GDM1 (cell line): ENCODE measurements around the gene F10.

ENCODE experiments used
- DNase-seq: peaks from one replicate; lab custom pipeline; 2025; lab: John Stamatoyannopoulos, UW

The F10 gene

DNA sequence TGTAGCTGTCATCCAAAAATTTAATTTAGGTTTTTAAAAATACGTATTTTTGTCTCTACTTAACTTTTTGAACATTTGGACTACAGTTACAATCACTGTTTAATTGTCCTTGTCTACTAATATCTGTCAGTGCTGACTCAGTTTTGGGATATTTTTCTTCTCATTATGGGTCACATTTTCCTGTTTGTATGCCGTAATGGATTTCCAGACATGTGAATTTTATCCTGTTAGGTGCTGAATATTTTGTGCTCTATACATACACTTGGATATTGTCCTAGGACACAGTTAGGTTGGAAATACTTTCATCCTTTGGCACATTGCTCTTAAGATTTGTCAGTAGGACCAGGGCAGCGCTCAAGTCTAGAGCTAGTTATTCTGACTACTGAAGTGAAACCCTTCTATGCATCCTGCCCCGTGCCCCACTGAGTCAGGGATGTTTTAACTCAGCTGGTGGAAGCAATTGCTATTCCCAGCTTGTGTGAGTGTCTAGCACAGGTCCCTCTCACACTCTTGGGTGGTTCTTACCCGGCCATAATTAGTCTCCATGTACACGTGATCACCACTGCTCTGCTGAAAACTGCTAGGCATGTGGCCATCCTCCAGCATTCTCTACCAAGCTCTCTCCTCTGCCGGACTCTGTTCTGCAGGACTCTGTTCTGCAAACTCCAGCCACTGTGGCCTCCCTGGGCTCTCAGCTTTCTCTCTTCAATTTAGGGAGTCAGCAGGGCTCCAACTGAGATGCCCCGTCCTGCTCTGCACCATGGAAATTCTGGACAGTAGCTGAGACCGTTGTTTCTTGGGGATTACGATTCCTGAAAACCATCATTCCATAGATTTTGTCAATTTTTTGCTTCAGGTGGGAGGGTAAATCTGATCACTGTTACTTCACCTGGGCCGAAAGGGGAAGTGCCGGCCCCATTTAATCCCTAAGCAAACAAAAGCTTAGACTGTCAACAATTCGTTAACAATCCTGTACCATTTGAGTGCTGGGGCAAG, 47.0 kb downstream of the F10 start:
- no peak for DNase-seq

DNA sequence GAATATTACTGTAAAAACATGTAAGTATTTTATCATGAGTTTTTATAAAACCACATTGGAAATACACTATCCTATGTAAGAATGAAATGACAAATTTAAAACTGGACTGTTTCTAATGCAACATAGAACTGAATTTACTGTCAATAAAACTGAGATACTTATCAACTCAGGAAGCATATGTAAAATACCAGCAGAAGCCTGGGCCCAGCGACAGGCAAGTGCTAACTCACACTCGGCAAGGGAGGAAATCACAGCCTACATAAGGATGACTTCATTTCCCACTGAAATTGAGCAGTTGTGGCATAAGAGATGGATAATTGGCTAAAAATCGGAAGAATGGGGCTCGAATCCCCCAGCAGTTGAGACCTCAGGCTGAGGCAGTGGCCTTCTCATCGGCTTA, 47.9 kb downstream of the F10 start:
- no peak for DNase-seq

DNA sequence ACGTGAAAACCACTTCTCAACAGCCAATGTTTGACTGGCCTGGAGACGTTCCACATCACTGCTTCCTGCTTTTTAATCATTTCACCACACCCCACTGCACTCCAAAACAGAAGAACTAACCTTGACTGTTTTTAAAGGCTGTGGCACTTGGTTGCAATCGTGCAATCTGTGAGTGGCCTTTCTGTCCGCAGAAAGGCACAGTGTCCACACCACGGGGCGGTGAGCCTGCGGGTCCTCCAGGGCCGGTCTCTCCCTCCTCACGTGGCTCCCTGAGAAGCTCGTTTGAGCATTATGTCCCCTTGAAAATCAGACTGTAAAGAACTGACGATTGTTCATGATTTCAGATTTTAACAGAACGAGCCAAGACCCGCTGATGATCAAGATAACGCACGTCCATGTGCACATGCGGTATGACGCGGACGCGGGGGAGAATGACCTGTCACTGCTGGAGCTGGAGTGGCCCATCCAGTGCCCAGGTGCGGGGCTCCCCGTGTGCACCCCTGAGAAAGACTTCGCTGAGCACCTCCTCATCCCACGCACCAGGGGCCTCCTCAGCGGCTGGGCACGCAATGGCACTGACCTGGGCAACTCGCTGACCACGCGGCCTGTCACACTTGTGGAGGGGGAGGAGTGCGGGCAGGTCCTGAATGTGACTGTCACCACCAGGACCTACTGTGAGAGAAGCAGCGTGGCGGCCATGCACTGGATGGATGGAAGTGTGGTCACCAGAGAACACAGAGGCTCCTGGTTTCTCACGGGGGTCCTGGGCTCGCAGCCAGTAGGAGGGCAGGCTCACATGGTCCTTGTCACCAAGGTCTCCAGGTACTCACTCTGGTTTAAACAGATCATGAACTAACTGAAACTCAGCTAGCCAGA, 48.9 kb downstream of the F10 start:
- DNase-seq = no peak

DNA sequence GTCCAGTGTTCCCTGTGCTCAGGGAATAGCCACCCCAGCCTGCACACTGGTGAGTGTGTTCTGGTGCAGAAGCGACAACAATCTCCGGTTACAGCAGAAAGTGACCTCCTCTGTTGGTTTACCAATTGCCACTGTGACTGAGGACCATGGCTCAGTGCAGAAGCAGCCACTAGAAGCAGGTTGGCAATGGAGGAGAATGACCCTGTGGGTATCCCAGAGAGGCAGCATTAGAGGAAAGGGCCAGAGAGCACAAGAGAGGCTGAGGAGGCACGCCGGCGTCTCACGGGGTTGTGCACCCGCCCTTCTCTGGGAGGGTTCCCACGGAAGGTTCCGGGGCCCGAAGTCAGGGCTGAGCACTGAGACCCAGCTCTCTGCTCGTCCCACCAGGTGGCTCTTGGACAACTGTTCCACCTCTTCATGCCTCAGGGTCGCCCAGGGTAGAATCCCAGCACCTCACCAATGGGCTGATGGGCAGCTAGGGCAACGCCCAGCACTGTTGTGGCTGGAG, 49.9 kb downstream of the F10 start:
- no peak for DNase-seq

DNA sequence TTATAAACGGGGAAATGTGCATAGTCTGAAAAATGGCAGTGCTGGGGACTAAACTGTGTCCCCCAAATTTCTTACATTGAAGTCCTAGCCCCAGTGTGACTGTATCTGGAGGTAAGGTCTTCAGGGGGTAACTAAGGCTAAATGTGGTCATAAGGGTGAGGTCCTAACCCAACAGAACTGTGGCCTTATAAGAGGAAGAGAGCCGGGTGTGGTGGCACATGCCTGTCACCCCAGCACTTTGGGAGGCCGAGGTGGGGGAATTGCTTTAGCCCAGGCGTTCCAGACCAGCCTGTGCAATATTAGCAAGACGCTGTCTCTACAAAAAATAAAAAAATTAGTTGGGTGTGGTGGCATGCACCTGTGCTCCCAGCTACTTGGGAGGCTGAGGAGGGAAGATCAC, 53.7 kb downstream of the F10 start:
- no peak for DNase-seq

DNA sequence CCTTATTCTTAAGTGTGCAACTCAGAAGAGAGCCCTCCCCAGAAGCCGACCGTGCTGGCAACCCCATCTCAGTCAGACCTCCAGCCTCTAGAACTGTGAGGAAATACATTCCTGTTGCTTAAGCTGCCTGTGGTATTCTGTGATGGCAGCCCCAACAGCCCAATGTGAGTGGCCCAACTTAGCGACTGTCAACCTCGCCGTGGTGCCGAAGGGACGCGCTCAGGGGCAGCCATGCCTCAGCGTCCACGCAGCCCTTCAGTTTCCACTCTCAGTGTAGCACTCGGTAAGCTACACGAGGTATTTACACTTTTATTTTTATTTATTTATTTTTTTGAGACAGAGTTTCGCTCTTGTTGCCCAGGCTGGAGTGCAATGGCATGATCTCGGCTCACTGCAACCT, 54.2 kb downstream of the F10 start:
- DNase-seq = no peak

DNA sequence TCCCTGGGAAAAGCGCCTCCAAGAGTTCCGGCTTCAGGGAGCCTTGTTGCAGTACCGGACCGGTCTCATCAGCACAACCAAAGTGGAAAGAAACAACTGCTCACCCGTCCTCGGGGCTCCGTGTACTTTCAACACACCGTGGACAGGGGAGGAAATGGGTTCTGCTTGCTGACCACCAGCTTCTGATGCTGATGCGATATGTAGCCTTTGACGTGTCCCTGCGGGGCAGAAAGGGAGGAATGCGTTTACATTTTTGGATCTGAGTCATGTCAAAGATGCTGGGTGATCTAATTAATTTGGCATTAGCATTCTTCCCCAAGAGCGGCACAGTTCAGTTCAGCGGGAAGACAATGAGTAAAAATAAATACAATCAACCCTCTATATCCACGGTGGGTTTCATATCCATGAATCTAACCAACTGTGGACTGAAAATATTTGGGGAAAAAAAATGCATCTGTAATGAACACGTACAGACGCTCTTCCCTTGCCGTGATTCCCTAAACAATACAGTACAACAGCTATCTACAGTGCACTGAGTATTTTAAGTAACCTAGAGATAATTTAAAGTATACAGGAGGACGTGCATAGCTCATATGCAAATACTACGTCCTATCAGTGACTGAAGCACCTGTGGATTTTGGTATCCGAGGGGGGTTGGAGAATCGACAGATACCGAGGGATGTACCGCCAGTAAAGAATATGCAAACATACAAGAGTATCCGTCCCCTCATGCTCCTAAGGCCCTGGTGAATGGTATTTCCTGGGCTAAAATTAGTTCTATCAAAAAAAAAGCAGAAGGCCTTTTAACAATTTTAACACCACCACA, 55.7 kb downstream of the F10 start:
- no peak for DNase-seq

DNA sequence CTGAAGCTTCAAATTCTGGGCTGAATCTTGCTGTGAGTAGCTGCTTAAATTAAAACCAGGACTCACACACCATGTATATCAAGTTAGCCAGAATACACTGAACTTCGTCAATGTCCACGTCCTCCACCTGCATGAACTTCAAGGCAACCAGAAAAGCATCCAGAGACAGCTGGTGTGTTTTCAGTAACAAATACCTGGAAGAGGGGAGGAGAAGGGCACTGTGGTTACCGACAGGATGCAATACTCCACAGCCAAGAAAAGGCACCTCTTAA, 56.2 kb downstream of the F10 start:
- no peak for DNase-seq

DNA sequence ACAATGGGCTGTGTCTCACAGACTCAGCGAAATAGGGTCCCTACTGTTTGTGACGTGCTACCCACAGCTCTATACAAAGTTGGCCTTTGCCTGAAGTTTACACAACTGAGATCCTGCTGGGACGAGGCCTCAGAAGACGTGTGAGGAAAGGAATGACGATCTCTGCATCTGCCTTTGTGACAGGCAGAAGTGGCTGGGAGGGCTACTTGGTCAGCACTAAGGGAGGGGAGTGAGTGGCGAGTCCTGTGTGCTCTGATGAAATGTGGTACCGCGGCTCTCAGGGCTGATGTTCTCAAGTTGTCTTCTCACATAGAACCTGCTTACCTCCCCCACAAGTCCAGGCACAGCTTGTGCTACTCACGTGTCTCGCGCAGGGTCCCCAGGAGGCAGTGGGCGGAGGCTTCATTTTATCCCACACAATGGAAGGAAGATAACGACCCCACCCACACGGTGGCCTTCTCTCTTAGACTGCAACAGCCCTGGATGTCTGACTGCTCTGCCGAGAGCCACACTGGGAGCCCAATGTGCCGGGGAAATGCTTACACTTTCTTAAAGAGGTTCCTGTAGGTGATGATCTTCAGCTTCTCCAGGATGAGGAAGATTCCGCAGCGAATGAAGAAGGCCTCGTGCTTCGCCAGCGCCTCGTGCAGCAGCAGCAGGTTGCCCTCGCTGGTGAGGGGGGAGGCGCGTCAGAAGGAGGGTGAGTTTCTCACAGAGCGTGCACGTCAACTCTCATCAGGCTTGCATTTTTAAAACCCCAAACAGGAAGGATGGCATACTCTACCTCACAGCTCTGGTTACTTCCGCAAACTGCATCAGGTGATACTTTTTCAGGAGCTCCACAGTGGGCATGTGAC, 57.0 kb downstream of the F10 start:
- no peak for DNase-seq

DNA sequence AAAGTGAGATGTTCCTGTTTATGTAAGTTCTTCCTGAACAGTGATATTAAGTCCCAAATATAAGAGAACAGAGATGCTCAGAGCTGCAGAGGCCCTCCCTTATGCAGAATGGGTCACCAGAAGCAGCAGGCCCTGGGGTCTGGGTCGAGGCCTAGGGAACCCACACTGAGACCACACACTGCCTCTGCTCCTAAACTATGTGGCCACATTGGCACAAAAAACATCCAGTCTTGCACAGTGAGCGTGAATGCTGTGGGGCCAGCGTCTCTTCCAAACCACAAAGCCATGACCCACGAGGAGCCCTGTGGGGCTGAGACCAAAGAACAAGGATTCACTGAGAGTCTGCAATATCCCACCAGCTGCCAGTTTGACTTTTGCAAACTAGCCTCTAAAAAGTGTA, 59.4 kb downstream of the F10 start:
- DNase-seq = no peak

DNA sequence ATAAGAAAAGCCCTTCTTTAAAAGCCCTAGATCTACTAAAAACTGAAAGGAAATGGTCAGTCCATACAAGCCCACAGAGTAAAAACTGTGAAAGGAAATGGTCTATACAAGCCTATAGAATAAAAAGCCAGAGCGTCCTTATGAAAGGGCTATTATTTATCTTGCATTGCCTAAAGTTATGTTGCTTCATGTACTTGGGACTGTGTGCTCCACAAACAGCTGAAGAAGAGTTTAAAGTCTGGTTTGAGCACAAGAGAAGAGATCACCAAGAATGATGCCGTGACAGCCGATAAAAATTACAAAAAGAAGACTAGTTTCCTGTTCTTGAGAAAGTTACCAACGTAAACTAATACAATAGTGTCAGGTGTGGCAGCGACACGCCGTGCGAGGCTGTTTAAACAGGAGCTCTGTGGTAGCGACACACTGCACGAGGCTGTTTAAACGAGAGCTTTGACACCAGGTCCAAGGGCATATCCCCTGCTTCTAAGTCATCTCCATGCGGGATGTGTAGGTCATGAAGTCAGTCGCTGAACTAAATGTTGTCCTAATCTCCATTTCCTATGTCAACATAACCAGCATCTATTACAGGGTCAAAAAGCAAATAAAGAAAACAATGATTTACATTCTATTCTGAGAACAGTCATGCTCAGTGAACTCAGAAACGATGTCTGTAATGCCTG, 61.0 kb downstream of the F10 start:
- no peak for DNase-seq

DNA sequence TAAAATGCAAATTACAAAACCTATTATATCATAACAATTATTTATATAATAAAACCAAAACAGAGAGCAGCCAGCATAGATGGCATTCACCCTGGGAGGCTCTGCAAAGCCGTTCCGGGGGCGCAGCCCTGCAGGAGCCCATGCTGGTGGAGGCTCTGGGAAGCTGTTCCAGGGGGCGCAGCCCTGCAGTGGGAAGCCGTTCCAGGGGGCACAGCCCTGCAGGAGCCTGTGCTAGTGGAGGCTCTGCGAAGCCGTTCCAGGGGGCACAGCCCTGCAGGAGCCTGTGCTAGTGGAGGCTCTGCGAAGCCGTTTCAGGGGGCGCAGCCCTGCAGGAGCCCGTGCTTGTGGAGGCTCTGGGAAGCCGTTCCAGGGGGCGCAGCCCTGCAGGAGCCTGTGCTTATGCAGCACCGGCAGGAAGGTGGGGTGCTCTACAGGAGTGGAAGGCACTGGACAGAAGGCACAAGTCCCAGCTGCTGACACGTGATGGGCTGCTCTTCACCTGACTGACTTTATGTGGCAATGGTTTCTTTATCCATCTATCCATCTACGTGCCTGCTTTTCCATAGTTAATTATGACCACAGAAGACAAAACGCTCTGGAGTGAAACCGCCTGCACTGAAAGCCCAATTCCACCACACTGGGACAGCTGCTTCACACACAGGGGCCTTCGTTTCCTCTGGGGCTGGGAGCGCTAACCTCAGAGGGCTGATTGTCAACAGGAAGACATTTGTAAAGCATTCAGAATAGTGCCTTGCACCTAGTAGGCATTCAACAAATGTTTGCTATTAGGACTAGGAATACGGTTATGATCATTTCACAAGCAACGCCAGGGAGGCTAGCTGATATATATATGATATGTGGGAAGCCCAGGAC, 62.2 kb downstream of the F10 start:
- no peak for DNase-seq

DNA sequence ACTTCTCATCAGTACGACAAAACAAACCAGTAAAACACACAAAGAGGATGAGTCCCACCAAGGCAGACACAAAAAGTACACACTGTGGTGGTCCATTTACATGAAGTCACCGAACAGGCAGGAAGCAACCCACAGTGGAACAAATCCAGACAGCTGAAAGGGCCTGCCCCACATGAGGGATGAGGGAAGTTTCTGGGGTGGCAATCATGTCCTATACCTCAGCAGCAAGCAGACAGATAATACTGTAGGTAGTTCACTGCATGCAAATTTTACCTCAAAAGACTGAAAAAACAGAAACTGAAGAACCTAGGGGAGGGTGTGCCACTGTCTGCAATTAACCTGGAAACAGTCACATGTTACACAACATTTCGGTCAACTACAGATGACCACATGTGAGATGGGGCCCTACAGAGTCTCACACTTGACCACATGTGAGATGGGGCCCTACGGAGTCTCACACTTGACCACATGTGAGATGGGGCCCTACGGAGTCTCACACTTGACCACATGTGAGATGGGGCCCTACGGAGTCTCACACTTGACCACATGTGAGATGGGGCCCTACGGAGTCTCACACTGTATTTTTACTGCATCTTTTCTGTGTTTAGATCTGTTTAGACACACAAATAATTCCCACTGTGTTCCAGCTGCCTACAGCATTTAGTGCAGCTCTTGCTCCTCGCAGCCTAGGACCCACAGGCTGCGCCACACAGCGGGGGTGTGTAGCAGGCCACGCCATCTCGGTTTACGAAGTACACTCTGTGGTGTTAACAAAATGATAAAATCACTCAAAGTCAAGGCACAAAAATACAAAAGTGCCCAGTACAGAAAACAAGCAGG, 63.7 kb downstream of the F10 start:
- DNase-seq = no peak

DNA sequence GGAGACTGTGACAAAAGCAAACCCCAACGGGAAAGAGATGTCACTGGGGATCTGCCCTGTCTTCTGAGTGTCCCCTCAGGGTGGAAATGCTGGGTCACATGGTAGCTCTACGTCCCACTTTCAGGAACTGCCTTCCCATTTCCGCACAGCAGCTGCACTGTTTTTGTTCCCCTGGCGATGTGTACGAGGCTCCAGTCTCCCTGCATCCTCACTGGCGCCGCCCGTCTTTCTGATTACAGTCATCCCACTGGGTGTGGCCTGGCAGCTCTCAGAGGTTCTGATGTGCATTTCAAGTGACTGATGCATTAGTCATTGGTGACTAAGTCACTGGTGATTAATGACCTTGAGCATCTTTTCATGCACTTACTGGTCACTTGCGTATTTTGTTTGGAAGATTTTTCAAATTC, 64.7 kb downstream of the F10 start:
- DNase-seq = no peak

DNA sequence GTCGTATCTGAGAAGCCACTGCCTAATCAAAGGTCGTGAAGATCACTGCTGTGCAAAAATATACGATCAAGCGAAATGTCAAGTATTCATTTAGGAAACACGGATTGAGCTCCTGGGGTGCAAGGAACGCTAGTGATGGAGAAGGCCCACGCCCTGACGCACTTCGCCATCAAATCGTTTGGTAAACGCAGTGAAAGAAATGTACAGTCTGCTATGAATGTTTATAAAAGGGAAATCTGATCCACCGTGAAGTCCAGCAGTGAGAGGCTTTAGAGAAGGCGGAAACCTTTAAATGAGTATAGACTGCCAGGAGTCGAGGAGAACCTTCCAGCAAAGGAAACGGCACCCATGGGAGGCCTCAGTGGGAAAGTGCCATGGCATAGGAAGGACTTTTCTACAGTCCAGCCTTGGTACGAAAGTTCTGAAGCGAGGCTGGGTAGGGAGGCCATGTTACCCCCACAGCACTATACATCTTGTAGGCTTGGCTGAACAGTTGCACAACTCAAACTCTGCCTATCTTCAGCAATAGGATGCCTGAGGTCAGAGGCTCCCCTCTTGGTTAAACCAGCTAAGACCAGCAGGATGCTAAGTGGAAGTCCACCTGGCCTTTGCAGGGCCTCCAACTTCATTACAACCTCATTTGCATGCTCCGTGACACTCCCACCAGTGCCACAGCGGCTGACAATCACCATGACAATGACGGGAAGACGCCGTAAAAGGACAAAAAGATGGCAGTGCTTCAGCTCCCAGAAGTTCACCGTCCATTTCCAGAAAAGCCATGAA, 65.5 kb downstream of the F10 start:
- DNase-seq = no peak

DNA sequence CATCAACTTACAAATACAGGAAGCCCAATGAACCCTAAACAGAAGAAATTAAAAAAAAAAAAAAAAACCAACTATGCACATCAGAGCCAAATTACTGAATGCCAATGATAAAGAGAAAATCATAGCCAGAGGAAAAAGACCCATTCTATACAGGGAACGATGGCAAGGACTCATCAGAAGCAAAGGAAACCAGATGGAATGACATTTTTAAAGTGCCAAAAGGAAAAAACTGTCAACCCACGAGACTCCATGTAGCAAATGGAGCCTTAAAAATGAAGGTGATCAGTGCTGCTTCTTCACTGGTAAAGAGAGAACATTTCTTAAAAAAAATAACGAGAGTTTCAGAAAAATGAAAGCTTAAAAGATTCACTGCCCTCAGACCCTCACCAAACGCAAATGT, 67.6 kb downstream of the F10 start:
- DNase-seq = no peak

DNA sequence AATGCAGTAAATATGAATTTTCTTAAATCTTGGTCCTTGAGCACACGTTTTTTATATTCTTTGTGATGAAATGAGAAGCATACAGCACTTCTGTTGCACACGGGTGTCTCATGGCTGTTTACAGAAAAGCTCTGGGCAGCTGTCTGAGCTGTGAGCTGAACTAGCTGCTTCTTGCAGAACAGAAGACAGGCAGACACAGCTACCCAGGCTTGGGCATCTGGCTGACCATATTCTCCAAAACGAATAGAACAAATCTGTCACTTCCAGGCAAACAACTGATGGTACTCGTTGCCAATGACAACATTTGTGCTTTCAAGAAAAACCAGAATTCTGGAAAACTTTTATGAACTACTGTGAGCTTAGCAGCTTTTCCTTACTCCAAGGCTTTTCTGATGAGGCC, 69.7 kb downstream of the F10 start:
- DNase-seq = no peak

DNA sequence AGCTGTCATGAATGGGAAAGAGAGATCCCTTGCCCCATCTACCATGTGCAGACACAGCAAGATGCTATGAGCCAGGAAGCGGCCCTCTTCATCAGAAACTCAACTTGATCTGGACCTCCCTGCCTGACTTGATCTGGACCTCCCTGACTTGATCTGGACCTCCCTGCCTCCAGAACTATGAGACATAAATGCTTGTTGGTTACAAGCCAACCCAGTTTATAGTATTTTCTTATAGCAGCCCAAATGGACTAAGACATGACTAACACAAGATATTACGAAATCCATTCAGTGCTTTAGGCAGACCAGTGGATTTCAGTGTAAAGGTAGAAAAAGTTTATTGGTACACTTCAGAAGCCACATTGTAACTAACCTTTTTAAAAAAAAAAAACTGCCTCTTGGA, 70.3 kb downstream of the F10 start:
- DNase-seq = no peak
